ENCODE results near the gene GXYLT2. TPM values are rescaled to one million over a fixed set of nuclear protein-coding genes. Genes with fewer than 3 reads are reported as not detected.

GXYLT2 gene, protein sequence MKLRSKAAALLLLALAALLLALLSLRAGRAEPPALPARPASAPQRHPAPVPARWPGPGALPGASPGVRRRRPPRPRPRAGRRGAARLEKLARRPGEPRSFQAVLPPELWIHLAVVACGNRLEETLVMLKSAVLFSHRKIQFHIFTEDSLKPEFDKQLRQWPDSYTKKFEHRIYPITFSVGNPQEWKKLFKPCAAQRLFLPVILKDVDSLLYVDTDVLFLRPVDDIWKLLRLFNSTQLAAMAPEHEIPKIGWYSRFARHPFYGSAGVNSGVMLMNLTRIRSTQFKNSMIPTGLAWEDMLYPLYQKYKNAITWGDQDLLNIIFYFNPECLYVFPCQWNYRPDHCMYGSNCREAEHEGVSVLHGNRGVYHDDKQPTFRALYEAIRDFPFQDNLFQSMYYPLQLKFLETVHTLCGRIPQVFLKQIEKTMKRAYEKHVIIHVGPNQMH
- 3.3 and 6.0 TPM in 2 replicates for total RNA-seq

GRCh38 chr3:72887705-72888545 lies at the start of gene GXYLT2:
Gene GXYLT2, plus strand, starts transcription at chr3:72888046. Its CDS starts 188 bp downstream, at chr3:72888234.

GRCh38 chr3:72847751-72848702 lies 39.8 kb upstream of the GXYLT2 start, which contains the start of gene SHQ1:
Gene SHQ1, minus strand, starts transcription at chr3:72848445. Its CDS starts 105 bp downstream, at chr3:72848340.

GRCh38 chr3:72996473-72997333 lies 108.9 kb downstream of the GXYLT2 start, which contains the start of gene PPP4R2:
Gene PPP4R2, plus strand, starts transcription at chr3:72996811. Its CDS starts 227 bp downstream, at chr3:72997038.

Other genes starting within 250 kb of the GXYLT2 start
- gene SHQ1, start 39.6 kb upstream of the GXYLT2 start, total RNA-seq, result 11.3 and 14.7 TPM in 2 replicates
- 25.8 and 30.4 TPM in 2 replicates for gene PPP4R2, start 108.8 kb downstream of the GXYLT2 start, total RNA-seq
- 0.46 and 1.0 TPM in 2 replicates for gene EBLN2, start 173.6 kb downstream of the GXYLT2 start, total RNA-seq